Thymus (tissue), 11 donors: ENCODE data around the gene TRA2B. TPM values are rescaled to one million over a fixed set of nuclear protein-coding genes. Genes with fewer than 3 reads are reported as not detected.
A peak's percentile ranks its signal among the peaks of the same experiment; 100 is the strongest.

ENCODE experiments used
- DNase-seq, 9 donors: peaks; one replicate each; pipeline ENCODE4 v3.0.0-alpha.2; 2013; ENCODE audit warnings: low spot score in 9 of 9, low read depth in 6 of 9, missing footprints in 1 of 9
- H3K27ac ChIP-seq, 2 donors: one replicate each; pipeline ENCODE4 v1.5.1; 2013; ENCODE audit warnings: control low read depth in 1 of 2, low read depth in 1 of 2, low read length in 1 of 2, mild to moderate bottlenecking in 1 of 2, moderate library complexity in 1 of 2
- H3K27me3 ChIP-seq, 2 donors: one replicate each; pipeline ENCODE4 v1.5.1; 2013; ENCODE audit warnings: low read length in 1 of 2; ENCODE audit not compliant: control insufficient read depth in 2 of 2, insufficient read depth in 1 of 2
- H3K36me3 ChIP-seq, 2 donors: one replicate each; pipeline ENCODE4 v1.5.1; 2013; ENCODE audit warnings: low read length in 1 of 2, mild to moderate bottlenecking in 1 of 2, moderate library complexity in 1 of 2; ENCODE audit not compliant: control insufficient read depth in 2 of 2, insufficient read depth in 2 of 2
- H3K4me1 ChIP-seq, 2 donors: one replicate each; pipeline ENCODE4 v1.5.1; 2013; ENCODE audit warnings: low read length in 2 of 2; ENCODE audit not compliant: control insufficient read depth in 2 of 2, insufficient read depth in 2 of 2
- H3K4me3 ChIP-seq, 2 donors: one replicate each; pipeline ENCODE4 v1.5.1; 2013; ENCODE audit warnings: low read length in 2 of 2, control low read depth in 1 of 2, mild to moderate bottlenecking in 1 of 2
- H3K9me3 ChIP-seq, 2 donors: one replicate each; pipeline ENCODE4 v1.5.1; 2013; ENCODE audit warnings: low read length in 1 of 2, mild to moderate bottlenecking in 1 of 2; ENCODE audit not compliant: control insufficient read depth in 2 of 2, insufficient read depth in 1 of 2
- WGBS: extraction: QIAGEN DNeasy Blood & Tissue Kit; methylation state at CpG from one replicate; pipeline ENCODE4 v1.1.7; 2013; 5-methylcytosine and 5-hydroxymethylcytosine counted together
- polyA plus RNA-seq: library from polyadenylated mRNA; stranded (reverse); fragments of 200-250 nt; gene quantifications from one replicate; pipeline ENCODE4 v1.2.3, GENCODE V29; 2013
- total RNA-seq: library from RNA; stranded (reverse); fragments of 120-200 nt; gene quantifications from one replicate; pipeline ENCODE4 v1.2.4, GENCODE V29; 2013
- donor health status: healthy.

TRA2B gene
- total and polyA plus RNA-seq, 2 donors, result 177 to 206 TPM

GRCh38 chr3:185942907-185943759, 5.3 kb upstream of the TRA2B start:
- peak; percentile 53 to 93 (median 84) for DNase-seq
- no peaks in the 10 kb centered on the region for H3K27me3 ChIP-seq
- H3K36me3 ChIP-seq, result no peaks in the 10 kb centered on the region
- WGBS, result 59% methylated on average over 7 of the region's 7 CpGs
- peak overlapping the region in 1 of 2 donors; percentile 3 for H3K27ac ChIP-seq
- no peak overlapping the region for H3K4me3 ChIP-seq
- H3K4me1 ChIP-seq, result peaks cover 2 to 13% of the 10 kb centered on the region in 2 donors
- H3K9me3 ChIP-seq, result peaks cover 0 to 5% of the 10 kb centered on the region in 2 donors

- no peaks in the 10 kb centered on the region for H3K36me3 ChIP-seq
- peaks cover 2 to 15% of the 10 kb centered on the region in 2 donors for H3K4me1 ChIP-seq
- WGBS, result 97% methylated on average over 3 of the region's 3 CpGs
- no peak overlapping the region for H3K27ac ChIP-seq
- no peak for DNase-seq
- peaks cover 0 to 6% of the 10 kb centered on the region in 2 donors for H3K9me3 ChIP-seq
- no peak overlapping the region for H3K4me3 ChIP-seq
- H3K27me3 ChIP-seq, result no peaks in the 10 kb centered on the region
Measured at GRCh38 chr3:185942396-185942795, 4.6 kb upstream of the TRA2B start.

GRCh38 chr3:185940951-185941350, 3.1 kb upstream of the TRA2B start:
- no peak overlapping the region for H3K27ac ChIP-seq

GRCh38 chr3:185939721-185940120, 1.9 kb upstream of the TRA2B start:
- no peaks in the 10 kb centered on the region for H3K27me3 ChIP-seq
- peaks cover 0 to 6% of the 10 kb centered on the region in 2 donors for H3K9me3 ChIP-seq
- WGBS, result 96% methylated on average over 3 of the region's 3 CpGs

More at GRCh38 chr3:185940951-185941350, 3.1 kb upstream of the TRA2B start:
- H3K36me3 ChIP-seq, result no peaks in the 10 kb centered on the region
- H3K27me3 ChIP-seq, result no peaks in the 10 kb centered on the region
- H3K4me1 ChIP-seq, result peaks cover 2 to 15% of the 10 kb centered on the region in 2 donors
- DNase-seq, result no peak
- peaks cover 0 to 6% of the 10 kb centered on the region in 2 donors for H3K9me3 ChIP-seq
- no peak overlapping the region for H3K4me3 ChIP-seq
- 93% methylated on average over 1 of the region's 1 CpG for WGBS

GRCh38 chr3:185936814-185937688, 763 bp downstream of the TRA2B start:
- Histone ChIP-seq H3K36me3 (peaks cover 0 to 2% of the 10 kb centered on the region in 2 donors), H3K27ac (peak overlapping the region; percentile 99 to 100), H3K4me1 (peaks cover 7% of the 10 kb centered on the region in 2 donors), H3K27me3 (no peaks in the 10 kb centered on the region), H3K4me3 (peak overlapping the region; percentile 60 to 100), H3K9me3 (peaks cover 0 to 6% of the 10 kb centered on the region in 2 donors)
- WGBS, result under 1% methylated on average over 56 of the region's 56 CpGs
- DNase-seq, result peak; percentile 73 to 91 (median 79)

More at GRCh38 chr3:185939721-185940120, 1.9 kb upstream of the TRA2B start:
- H3K4me1 ChIP-seq, result peaks cover 2 to 15% of the 10 kb centered on the region in 2 donors
- H3K36me3 ChIP-seq, result peaks cover 0 to under 1% of the 10 kb centered on the region in 2 donors
- no peak overlapping the region for H3K27ac ChIP-seq
- H3K4me3 ChIP-seq, result no peak overlapping the region
- DNase-seq, result no peak

- peak overlapping the region in 1 of 2 donors; percentile 100 for H3K27ac ChIP-seq
- DNase-seq, result peak in 1 of 9 donors; percentile 54
- H3K4me1 ChIP-seq, result peaks cover 7% of the 10 kb centered on the region in 2 donors
- H3K36me3 ChIP-seq, result peaks cover 0 to 4% of the 10 kb centered on the region in 2 donors
- H3K4me3 ChIP-seq, result peak overlapping the region; percentile 60 to 100
- peaks cover 0 to 6% of the 10 kb centered on the region in 2 donors for H3K9me3 ChIP-seq
- no peaks in the 10 kb centered on the region for H3K27me3 ChIP-seq
- WGBS, result under 1% methylated on average over 8 of the region's 8 CpGs
Measured at GRCh38 chr3:185936273-185936629, 1.6 kb downstream of the TRA2B start.

DNA sequence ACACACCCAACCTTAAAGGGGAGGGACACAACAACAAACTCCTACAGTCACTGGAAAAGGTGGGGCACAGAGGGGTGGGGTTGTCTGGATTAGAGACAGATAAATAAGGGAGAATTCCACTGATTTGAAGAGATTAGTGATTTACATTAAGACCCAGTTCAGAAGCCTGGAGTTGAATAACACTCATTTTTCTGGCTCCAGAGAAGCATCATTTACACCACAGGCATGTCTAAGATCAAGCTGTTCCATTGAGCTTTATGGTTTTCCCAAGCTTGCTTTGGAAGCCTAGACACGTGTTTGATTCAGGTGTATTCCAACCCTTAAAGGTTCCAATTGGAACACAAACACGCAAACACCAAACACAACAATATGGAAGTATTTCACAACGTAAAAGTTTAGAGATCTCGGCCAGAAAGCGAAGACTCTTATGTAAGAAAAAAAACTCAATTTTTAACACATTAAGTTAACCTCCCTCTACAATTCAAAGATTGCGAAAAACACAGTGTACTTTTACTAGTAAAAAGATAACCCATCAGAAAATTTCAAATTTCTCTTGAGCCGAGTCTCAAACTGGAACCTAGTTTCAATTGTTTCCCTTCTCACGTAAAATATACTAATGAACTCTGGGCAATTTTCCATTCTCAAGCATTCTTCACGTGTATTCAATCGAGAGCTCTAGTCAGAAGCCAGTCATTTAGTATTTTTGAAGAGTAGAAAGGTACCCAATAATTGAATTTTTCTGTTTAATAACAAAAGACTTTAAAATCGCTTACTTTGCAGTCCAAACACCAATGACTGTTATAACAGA, 2.1 kb downstream of the TRA2B start:
- peaks cover 0 to 6% of the 10 kb centered on the region in 2 donors for H3K9me3 ChIP-seq
- peak in 1 of 9 donors; percentile 48 for DNase-seq
- peaks cover 12% of the 10 kb centered on the region in 2 donors for H3K4me1 ChIP-seq

DNA sequence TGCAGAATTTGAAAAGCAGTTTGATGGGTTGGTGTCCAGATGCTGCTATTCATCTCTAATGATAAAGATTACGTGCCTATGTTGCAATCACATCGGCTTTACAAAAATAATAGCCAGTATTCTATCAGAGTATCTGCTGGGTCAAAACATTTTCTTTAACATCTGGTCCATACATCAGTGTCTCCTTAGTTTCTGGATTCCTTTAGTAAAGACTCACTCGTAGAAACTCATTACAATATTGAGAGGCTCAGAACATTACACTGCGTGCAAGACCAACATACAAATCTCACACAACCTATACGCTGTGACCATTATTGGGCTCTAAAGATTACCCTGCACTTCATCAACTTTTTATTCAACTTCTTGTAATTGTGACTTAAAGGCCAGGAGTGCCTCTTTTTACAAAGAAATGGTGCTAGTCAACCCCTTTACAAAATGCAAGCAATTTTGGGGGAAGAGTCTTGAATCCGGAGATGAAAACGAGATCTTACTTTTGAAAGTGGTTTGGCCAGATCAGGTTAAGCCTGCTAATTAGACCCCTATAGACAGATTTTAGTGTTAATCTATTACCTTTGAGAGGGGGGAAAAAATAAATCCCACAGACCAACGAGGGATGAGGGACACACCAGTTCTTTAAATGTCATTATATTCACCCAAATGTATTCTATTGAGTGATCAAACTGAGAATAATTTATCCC, 2.9 kb downstream of the TRA2B start:
- Histone ChIP-seq H3K27me3 (no peaks in the 10 kb centered on the region), H3K9me3 (peaks cover 0 to 6% of the 10 kb centered on the region in 2 donors), H3K27ac (peak overlapping the region in 1 of 2 donors; percentile 53), H3K4me1 (peaks cover 13 to 14% of the 10 kb centered on the region in 2 donors), H3K36me3 (peaks cover under 1 to 17% of the 10 kb centered on the region in 2 donors), H3K4me3 (peak overlapping the region; percentile 60 to 100)
- under 1% methylated on average over 8 of the region's 8 CpGs for WGBS
- DNase-seq, result peak in 1 of 9 donors; percentile 45

More for the DNA sequence above, 2.1 kb downstream of the TRA2B start:
- peaks cover 0 to 10% of the 10 kb centered on the region in 2 donors for H3K36me3 ChIP-seq
- peak overlapping the region; percentile 60 to 100 for H3K4me3 ChIP-seq
- peak overlapping the region in 1 of 2 donors; percentile 100 for H3K27ac ChIP-seq
- H3K27me3 ChIP-seq, result no peaks in the 10 kb centered on the region
- under 1% methylated on average over 11 of the region's 11 CpGs for WGBS
